Vagina (tissue), 2 donors: ENCODE measurements around the gene TRPM4.
"Not testable (repeated sequence)": the region's sequence is repeated elsewhere in the genome, so short reads cannot be mapped to it uniquely, and the experiment has no call there.

ENCODE experiments used
- POLR2A ChIP-seq, 2 donors: fragments of 450-650 bp; IDR thresholded peaks; one replicate each; pipeline ENCODE4 v1.6.1; 2017; ENCODE audit warnings: antibody characterized with exemption in 2 of 2, mild to moderate bottlenecking in 2 of 2, moderate library complexity in 2 of 2
- TF ChIP-seq, protein P1 (sequence below), 3 experiments: fragments of 450-650 bp in 2 of 3; fragments of 200-600 bp in 1 of 3; sonication (generic) in 1 of 3; IDR thresholded peaks; one replicate each; pipeline ENCODE4 v1.5.1; 2017 to 2019; ENCODE audit warnings: antibody characterized with exemption in 3 of 3, mild to moderate bottlenecking in 2 of 3, moderate library complexity in 2 of 3

DNA sequence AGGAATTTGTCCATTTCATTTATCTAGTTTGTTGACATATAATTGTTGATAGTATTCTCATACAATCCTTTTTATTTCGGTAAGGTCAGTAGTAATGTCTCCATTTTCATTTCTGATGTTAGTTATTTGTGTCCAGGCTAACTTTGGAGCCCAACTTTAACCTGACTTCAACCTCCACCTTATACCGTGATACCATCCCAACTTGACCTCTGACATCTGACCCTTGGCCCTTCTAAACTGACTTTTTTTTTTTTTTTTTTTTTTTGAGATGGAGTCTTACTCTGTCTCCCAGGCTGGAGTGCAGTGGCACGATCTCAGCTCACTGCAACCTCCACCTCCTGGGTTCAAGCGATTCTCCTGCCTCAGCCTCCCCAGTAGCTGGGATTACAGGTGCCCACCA, 51.9 kb downstream of the TRPM4 start:
- TF ChIP-seq, protein P1, sequence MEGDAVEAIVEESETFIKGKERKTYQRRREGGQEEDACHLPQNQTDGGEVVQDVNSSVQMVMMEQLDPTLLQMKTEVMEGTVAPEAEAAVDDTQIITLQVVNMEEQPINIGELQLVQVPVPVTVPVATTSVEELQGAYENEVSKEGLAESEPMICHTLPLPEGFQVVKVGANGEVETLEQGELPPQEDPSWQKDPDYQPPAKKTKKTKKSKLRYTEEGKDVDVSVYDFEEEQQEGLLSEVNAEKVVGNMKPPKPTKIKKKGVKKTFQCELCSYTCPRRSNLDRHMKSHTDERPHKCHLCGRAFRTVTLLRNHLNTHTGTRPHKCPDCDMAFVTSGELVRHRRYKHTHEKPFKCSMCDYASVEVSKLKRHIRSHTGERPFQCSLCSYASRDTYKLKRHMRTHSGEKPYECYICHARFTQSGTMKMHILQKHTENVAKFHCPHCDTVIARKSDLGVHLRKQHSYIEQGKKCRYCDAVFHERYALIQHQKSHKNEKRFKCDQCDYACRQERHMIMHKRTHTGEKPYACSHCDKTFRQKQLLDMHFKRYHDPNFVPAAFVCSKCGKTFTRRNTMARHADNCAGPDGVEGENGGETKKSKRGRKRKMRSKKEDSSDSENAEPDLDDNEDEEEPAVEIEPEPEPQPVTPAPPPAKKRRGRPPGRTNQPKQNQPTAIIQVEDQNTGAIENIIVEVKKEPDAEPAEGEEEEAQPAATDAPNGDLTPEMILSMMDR (IDR thresholded peaks at IDR 0.05), result not testable (repeated sequence)
- TF ChIP-seq POLR2A (IDR thresholded peaks at IDR 0.05), result not testable (repeated sequence)
